H1 (cell line): Measurements from ENCODE around the gene NSL1. TPM values are rescaled to one million over a fixed set of nuclear protein-coding genes. Genes with fewer than 3 reads are reported as not detected.

ENCODE experiments used
- CBX8 ChIP-seq: fragments of 300-800, 300-1000 bp; sonication (generic); IDR thresholded peaks from 2 replicates; pipeline ENCODE4 v1.7.1; 2016; ENCODE audit warnings: low read depth, low read length, borderline replicate concordance
- E2F6 ChIP-seq: IDR thresholded peaks from 2 replicates; pipeline ENCODE4 v1.6.1; 2012; ENCODE audit warnings: inconsistent platforms
- HDAC2 ChIP-seq, 2 experiments: fragments of 300-600 bp in 1 of 2; sonication (generic) in 1 of 2; IDR thresholded peaks; 2 replicates each; pipeline ENCODE4 v1.6.1; 2011 to 2012; ENCODE audit warnings: low read depth in 2 of 2, low read length in 2 of 2, mild to moderate bottlenecking in 2 of 2, moderate library complexity in 2 of 2, borderline replicate concordance in 1 of 2, inconsistent platforms in 1 of 2
- JUN ChIP-seq: IDR thresholded peaks from 2 replicates; pipeline ENCODE4 v1.6.1; 2011; ENCODE audit warnings: low read depth, mild to moderate bottlenecking, improper control_type of control experiment, low read length
- NANOG ChIP-seq: IDR thresholded peaks from 2 replicates; pipeline ENCODE4 v1.6.1; 2011; ENCODE audit warnings: low read length, low read depth, mild to moderate bottlenecking, inconsistent platforms; ENCODE audit not compliant: insufficient read depth, poor library complexity, severe bottlenecking
- PHF8 ChIP-seq: fragments of 200-600 bp; sonication (generic); conservative IDR thresholded peaks from 2 replicates; pipeline ENCODE4 v1.7.1; 2012; ENCODE audit warnings: low read depth, mild to moderate bottlenecking, inconsistent platforms, low read length, moderate library complexity
- polyA plus RNA-seq, 7 experiments: library from polyadenylated mRNA; depleted of rRNA in 3 of 7; stranded (reverse) in 5 of 7; unstranded in 2 of 7; fragments of >200 nt in 5 of 7; fragments of 200-250 nt in 2 of 7; gene quantifications; 1 replicate in 5 of 7; 2 replicates in 1 of 7; 4 replicates in 1 of 7; pipeline versions ENCODE4 v1.2.1 to v1.2.3, GENCODE V29; 2011 to 2013; ENCODE audit warnings: missing spikeins in 2 of 7, mixed read lengths in 2 of 7
- total RNA-seq: library from RNA; stranded (reverse); fragmentation: NEBNext Ultra II Directional; extraction: Animal tissue kit (Norgen Biotek cat#: 25700); gene quantifications from 2 replicates; pipeline ENCODE4 v1.2.1, GENCODE V29; 2021

Gene NSL1
- total and polyA plus RNA-seq, 2 of the 8 experiments (the other 6 are each of a cell fraction or from before 2014, with no cell fraction given), result 25.4 to 51.7 TPM

DNA sequence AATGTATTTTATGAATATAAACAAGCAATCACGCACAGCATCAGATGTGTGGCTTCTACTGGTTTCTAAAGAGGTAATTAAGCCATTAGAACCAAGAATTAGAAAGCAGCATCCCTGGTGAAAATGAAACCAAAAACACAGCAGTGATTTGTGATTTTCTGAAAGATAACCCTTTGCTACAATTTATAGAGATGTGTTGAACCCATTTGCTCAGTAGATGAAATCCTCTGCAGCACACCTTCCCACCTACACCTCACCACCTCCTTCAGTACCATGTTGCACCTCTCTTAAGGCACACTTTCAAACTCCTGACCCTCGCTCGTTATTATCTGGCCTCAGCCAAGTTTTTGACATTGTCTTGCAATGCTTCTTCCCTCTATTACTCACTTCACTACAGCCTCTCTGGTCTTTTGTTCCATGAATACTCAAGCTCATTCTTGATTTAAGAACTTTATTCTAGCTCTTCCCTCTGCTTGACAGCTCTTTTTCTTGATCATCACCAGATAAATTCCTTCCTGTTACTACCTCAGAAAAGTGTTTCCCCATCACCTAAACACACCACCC is 38.6 kb downstream of the NSL1 start (continued):
- TF ChIP-seq E2F6 (no peak), HDAC2 (IDR thresholded peaks at IDR 0.05; ENCODE audit: borderline replicate concordance in 1 of 2, low read depth in 2 of 2, low read length in 2 of 2) (no peak), NANOG (no peak), JUN (no peak), PHF8 (no peak), CBX8 (no peak)
